NCI-H2227 treated with DMSO at 0.1 percent for 48 hours (cell line): ENCODE results near the gene TPD52L2.
A peak's percentile ranks its signal among the peaks of the same experiment; 100 is the strongest.

Source experiments
- DNase-seq: peaks from one replicate; lab custom pipeline; 2025; lab: John Stamatoyannopoulos, UW

Gene TPD52L2

GRCh38 chr20:63864978-63865640, at the start of gene TPD52L2:
TSS of gene TPD52L2 (plus strand) at chr20:63865270. CDS start at chr20:63865366, 96 bp downstream.
- peak; percentile 99 for DNase-seq

DNA sequence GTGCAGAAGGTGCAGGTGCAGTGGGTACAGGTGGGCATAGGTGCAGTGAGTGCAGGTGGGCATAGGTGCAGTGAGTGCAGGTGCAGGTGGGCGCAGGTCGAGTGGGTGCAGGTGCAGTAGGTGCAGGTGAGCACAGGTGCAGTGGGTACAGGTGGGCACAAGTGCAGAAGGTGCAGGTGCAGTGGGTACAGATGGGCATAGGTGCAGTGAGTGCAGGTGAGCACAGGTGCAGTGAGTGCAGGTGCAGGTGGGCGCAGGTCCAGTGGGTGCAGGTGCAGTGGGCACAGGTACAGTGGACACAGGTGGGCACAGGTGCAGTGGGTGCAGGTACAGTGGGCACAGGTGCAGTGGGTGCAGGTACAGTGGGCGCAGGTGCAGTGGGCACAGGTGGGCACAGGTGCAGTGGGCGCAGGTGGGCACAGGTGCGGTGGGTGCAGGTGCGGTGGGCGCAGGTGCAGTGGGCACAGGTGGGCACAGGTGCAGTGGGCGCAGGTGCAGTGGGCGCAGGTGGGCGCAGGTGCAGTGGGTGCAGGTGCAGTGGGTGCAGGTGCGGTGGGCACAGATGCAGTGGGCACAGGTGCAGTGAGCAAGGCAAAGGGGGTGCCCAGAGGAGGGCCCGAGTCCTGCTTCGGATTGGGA, 49.3 kb upstream of the TPD52L2 start:
- DNase-seq: no peak

DNA sequence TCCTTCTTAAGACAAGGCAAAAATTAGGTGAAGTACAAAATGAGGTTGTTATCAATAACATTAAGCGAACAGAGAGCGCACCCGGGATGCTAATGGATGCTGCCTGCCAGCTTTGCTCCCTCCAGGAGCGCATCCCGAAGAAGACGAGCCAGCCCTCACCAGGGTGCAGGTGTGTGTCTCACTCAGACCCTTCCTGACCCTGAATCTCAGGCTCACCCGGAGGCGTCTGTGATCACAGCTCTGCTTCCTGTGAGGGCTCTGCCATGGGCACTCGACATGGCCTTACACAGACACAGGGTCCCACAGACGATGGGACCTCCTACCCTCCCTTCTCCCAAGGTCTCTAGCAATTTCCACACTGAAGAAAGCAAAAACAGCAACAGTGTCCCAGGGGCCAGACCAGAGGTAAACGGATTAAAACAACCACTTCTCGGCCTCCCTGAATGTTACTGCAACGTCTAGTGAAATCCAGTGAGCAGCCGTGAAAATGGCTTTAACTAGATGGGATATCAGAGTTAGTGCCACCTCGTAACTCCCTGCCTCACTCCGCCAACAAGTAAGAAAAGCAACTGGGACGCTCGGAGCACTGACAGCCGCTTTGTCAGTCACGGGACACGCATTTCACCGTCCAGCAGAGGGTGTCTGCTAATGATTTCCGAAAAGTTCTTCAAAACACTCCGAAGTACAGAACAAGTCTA, 45.7 kb upstream of the TPD52L2 start:
- no peak for DNase-seq

GRCh38 chr20:63821811-63822210, 43.3 kb upstream of the TPD52L2 start:
- no peak for DNase-seq

- no peak for DNase-seq
These were observed 42.8 kb upstream of the TPD52L2 start for GRCh38 chr20:63822276-63822696.

- DNase-seq: no peak
These were observed 41.3 kb upstream of the TPD52L2 start for GRCh38 chr20:63823691-63824311.

DNA sequence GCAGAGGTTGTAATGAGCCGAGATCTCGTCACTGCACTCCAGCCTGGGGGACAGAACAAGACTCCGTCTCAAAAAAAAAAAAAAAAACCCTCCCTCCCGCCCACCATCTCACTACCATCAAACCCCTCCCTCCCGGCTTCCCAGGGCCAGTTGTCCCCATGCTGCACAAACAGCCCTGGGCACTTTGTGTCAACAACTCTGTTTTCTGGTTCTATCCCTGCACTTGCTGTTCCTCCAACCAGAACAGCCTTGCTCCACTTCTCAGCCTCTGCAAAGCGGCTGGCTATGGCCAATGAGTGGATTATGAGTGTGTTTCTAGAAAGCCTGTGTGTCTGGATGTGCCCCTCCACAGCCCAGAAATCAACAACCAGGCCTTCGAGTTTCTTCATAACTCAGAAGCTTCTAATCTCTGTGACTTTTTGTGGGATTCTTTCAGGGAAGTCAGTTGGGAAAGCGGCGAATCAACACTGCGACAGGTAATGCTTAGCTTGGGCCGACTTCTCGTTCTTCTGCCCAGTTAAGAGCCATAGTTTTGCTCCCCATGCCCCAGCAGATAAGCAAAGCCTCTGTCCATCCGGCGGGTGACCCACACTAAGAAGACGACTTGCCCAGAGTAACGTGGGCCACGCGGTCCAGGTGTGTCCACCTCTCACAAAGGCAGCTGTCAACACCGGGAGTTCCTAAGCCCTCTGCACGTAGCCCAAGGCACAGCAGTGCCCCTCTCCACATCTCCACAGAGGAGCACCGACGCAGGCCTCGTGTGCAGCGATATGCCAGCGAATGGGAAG, 39.5 kb upstream of the TPD52L2 start:
- no peak for DNase-seq

DNA sequence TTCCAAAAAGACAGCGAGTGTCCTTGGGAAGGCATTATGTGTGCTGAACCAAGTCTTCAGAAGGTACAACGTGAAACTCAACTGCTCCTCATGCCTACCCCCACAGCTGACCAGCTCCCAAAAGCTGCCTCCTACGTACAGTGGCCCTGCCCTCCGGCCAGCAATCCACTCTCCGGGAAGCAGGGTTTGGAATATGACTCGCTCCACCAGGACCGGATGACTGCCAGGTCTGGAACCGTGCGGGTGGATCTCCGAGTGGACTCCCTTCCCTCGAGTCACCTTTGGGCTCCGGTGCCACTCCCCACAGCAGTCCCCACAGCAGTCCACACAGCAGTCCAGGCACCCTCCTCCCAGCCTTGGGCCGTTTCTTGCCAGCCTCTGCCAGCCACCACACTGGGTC, 38.3 kb upstream of the TPD52L2 start:
- DNase-seq: no peak

DNA sequence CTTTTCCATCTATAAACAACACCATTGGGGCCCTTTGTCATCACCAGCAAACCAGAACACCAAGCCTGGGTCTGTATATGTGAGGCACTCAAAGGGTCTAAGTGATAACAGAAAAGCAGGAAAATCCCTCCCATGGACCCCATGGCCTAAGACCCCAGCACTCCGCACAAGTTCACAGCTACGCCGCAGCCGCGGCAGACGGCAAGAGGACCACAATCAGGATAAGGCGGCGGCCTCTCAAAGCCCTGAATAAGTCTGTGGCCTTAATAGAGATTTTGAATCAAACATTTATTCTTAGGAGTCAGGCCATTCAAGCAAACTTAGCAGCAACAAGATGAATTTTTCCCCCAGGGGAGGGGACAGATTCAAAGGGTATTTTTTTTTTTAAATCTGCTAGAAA, 36.9 kb upstream of the TPD52L2 start:
- no peak for DNase-seq

DNA sequence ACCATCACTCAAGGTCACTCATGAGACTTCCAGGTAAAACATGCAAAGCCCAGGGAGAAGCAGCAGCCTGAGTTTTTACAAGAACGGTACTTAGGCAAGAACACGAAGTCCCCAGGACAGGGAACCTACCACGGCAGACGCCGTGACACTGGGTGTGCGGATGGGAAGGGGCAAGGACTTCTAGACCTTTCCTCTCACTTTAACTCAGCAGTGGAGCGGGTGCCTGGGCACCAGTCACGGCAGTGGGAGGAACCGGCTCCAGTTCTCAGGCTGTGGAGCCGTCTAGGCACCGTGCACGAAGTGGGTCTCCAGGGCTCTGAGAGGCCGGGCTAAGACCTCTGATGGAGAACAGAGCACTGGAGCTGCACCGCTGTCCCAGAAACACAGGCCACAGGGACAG, 36.5 kb upstream of the TPD52L2 start:
- no peak for DNase-seq

GRCh38 chr20:63828951-63829350, 36.1 kb upstream of the TPD52L2 start:
- DNase-seq: no peak

DNA sequence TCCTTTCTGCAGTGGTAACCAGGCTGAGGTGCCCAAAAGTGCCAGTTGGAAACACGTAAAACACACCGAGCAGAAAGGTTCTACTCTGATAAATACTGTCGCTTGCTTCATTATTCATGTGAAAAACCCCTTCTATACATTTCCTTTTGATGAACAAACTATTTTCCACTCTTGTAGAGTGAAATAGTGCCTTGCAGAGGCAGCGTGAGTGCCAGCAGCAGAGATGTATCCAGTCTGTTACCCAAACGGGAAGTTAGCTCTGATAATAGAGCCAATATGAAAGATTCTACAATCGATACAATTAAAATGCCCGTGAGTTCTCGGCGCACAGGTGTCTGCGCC, 35.5 kb upstream of the TPD52L2 start:
- no peak for DNase-seq

- DNase-seq: no peak
These were observed 34.9 kb upstream of the TPD52L2 start for GRCh38 chr20:63829945-63830835.

DNA sequence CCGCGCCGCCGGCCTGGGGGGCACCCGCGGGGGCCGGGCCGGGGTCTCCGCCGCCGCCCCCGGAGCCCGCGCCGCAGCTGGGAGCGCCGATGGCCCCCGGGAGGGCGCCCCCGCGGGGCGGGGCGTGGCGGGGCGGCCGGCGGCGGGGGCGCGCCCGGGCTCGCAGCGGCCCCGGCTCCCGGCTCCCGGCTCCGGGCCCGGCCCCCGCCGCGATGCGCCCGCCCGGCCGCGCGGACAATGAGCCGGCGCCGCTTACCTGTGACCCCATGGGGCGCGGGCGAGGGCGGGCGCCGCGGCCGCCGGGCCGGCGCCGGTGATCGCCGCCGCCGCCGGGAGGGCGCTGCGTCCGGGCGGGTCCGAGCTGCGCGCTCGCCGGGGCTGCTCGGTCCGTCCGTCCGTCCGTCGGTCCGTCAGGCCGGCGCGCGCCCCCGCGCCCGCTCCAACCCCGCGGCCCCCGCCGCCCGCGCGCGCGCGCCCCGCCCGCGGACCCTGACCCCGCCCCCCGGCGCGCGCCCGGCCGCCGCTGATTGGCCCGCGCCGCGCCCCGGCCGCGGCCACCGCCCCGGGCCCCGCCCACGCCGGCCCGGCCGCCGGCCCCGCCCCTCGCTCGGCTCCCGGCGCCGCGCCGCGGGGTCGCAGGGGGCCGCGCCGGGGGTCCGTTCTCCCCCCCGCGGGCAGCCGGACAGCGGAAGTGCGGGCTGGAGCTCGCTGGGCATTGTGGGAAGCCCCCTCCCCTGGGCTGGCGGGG, 34.1 kb upstream of the TPD52L2 start, which contains the start of gene ZBTB46:
Gene ZBTB46, minus strand, starts transcription at position 424 of the 748 bp plus-strand sequence. CDS start 40,507 bp downstream, outside the sequence.
- DNase-seq: no peak

- DNase-seq: no peak
These were observed 33.5 kb upstream of the TPD52L2 start for GRCh38 chr20:63831646-63831992.

GRCh38 chr20:63831993-63832686, 32.9 kb upstream of the TPD52L2 start:
- no peak for DNase-seq

GRCh38 chr20:63833776-63834490, 31.1 kb upstream of the TPD52L2 start:
- DNase-seq: no peak

- no peak for DNase-seq
These were observed 30.6 kb upstream of the TPD52L2 start for GRCh38 chr20:63834491-63834880.
